ENCODE results near the gene PLEKHJ1. TPM values are rescaled to one million over a fixed set of nuclear protein-coding genes. Genes with fewer than 3 reads are reported as not detected.

PLEKHJ1 gene
- total RNA-seq, 1 experiment from 2014 or later: 78.6 TPM

- DNase-seq (ENCODE audit: low read depth, low spot score) (no peak), ATAC-seq (no peak)
- intact Hi-C loops (cut with micrococcal nuclease; ENCODE audit: unreplicated experiment) (no loop called here), in situ Hi-C loops (cut with HindIII; ENCODE audit: low pct_unique_long_range_greater_than_20kb, low sequenced_read_pairs) (no loop called here)
- Histone ChIP-seq H3K27ac (ENCODE audit: low read length) (no peak within 1 kb of the TSS), H3K4me3 (ENCODE audit: low read depth in 2 of 2, low read length in 2 of 2) (no peak within 1 kb of the TSS), H3K4me1 (ENCODE audit: control insufficient read depth, insufficient read depth, low read length) (no peaks in the 10 kb centered on the region), H3K9me3 (ENCODE audit: control insufficient read depth, insufficient read depth, low read depth, low read length) (no peaks in the 10 kb centered on the region), H3K27me3 (ENCODE audit: control insufficient read depth, insufficient read depth, low read length) (no peaks in the 10 kb centered on the region), H3K36me3 (ENCODE audit: control insufficient read depth, insufficient read depth, low read length) (no peaks in the 10 kb centered on the region)
- ChIA-PET POLR2A (no interaction called here), CTCF (no interaction called here)
- BruUV-seq (replicated peaks): no TSS peak
- TF ChIP-seq POLR2AphosphoS5 (IDR thresholded peaks at IDR 0.05; ENCODE audit: low read depth, low read length) (no peak), SIN3A (IDR thresholded peaks at IDR 0.05; ENCODE audit: borderline replicate concordance, insufficient read depth, low read depth, low read length) (no peak), REST (IDR thresholded peaks at IDR 0.05; ENCODE audit: insufficient read depth in 1 of 2, low read depth in 2 of 2, low read length in 1 of 2) (no peak), TCF7L2 (IDR thresholded peaks at IDR 0.05; ENCODE audit: low read depth, low read length) (no peak), CTCF (IDR thresholded peaks at IDR 0.05) (no peak)
Observed at GRCh38 chr19:2255982-2256685, 20.0 kb upstream of the PLEKHJ1 start, which contains the start of gene JSRP1. TSS of gene JSRP1 (minus strand) at chr19:2256417. CDS start at chr19:2255314, 1,103 bp downstream.

GRCh38 chr19:2255112-2255845 is 19.1 kb upstream of the PLEKHJ1 start:
- no TSS peak for BruUV-seq (replicated peaks)
- H3K27me3 ChIP-seq (ENCODE audit: control insufficient read depth, insufficient read depth, low read length): no peaks in the 10 kb centered on the region
- in situ Hi-C loops (cut with HindIII; ENCODE audit: low pct_unique_long_range_greater_than_20kb, low sequenced_read_pairs): no loop called here
- H3K9me3 ChIP-seq (ENCODE audit: control insufficient read depth, insufficient read depth, low read depth, low read length): no peaks in the 10 kb centered on the region
- ChIA-PET POLR2A (no interaction called here), CTCF (no interaction called here)
- DNase-seq (ENCODE audit: low read depth, low spot score) (no peak), ATAC-seq (no peak)
- TF ChIP-seq POLR2AphosphoS5 (IDR thresholded peaks at IDR 0.05; ENCODE audit: low read depth, low read length) (no peak), REST (IDR thresholded peaks at IDR 0.05; ENCODE audit: insufficient read depth in 1 of 2, low read depth in 2 of 2, low read length in 1 of 2) (no peak), TCF7L2 (IDR thresholded peaks at IDR 0.05; ENCODE audit: low read depth, low read length) (no peak), SIN3A (IDR thresholded peaks at IDR 0.05; ENCODE audit: borderline replicate concordance, insufficient read depth, low read depth, low read length) (no peak), CTCF (IDR thresholded peaks at IDR 0.05) (no peak)
- H3K36me3 ChIP-seq (ENCODE audit: control insufficient read depth, insufficient read depth, low read length): no peaks in the 10 kb centered on the region
- intact Hi-C loops (cut with micrococcal nuclease; ENCODE audit: unreplicated experiment): no loop called here
- no peak overlapping the region for H3K4me3 ChIP-seq (ENCODE audit: low read depth in 2 of 2, low read length in 2 of 2)
- no peak overlapping the region for H3K27ac ChIP-seq (ENCODE audit: low read length)
- H3K4me1 ChIP-seq (ENCODE audit: control insufficient read depth, insufficient read depth, low read length): no peaks in the 10 kb centered on the region
